ENCODE data around the gene IL12RB2. TPM values are rescaled to one million over a fixed set of nuclear protein-coding genes. Genes with fewer than 3 reads are reported as not detected.

IL12RB2 gene
- total and polyA plus RNA-seq, 7 donors = 0.13 to 9.5 (median 3.3) TPM

DNA sequence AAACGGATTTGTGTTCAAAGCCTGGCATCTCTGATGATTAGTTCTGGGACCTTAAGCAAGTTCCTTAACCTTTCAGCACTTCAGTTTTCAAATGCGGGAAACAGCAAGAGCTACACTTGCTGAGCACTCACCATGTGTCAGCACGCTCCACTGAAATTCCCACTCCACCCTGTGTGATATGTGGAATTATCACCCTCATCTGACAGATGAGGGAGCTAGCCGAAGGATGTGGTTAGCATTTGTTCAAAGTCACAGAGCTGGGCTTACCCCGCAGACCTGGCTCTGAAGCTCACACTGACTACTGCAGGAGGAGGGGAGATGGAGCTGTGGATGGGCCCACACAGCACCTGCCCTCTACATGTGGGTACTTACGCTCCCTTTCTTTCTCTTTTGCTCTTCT is 29.1 kb downstream of the IL12RB2 start:
- Histone ChIP-seq H3K36me3 (ENCODE audit: insufficient read depth in 1 of 2, low read depth in 1 of 2) (no peaks in the 10 kb centered on the region), H3K4me1 (peaks cover 14% of the 10 kb centered on the region), H3K27me3 (ENCODE audit: insufficient read depth in 3 of 3, low read length in 2 of 3) (no peaks in the 10 kb centered on the region), H3K9me3 (no peaks in the 10 kb centered on the region), H3K4me3 (no peak overlapping the region), H3K27ac (no peak overlapping the region)
- intact Hi-C loops (cut with DNase I) = no loop called here
- ATAC-seq (no peak), DNase-seq (no peak)
- WGBS, 3 donors = 73 to 78% (median 73%) methylated on average over 6 of the region's 6 CpGs
- TF ChIP-seq, protein P1, sequence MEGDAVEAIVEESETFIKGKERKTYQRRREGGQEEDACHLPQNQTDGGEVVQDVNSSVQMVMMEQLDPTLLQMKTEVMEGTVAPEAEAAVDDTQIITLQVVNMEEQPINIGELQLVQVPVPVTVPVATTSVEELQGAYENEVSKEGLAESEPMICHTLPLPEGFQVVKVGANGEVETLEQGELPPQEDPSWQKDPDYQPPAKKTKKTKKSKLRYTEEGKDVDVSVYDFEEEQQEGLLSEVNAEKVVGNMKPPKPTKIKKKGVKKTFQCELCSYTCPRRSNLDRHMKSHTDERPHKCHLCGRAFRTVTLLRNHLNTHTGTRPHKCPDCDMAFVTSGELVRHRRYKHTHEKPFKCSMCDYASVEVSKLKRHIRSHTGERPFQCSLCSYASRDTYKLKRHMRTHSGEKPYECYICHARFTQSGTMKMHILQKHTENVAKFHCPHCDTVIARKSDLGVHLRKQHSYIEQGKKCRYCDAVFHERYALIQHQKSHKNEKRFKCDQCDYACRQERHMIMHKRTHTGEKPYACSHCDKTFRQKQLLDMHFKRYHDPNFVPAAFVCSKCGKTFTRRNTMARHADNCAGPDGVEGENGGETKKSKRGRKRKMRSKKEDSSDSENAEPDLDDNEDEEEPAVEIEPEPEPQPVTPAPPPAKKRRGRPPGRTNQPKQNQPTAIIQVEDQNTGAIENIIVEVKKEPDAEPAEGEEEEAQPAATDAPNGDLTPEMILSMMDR (IDR thresholded peaks at IDR 0.05) = no peak

DNA sequence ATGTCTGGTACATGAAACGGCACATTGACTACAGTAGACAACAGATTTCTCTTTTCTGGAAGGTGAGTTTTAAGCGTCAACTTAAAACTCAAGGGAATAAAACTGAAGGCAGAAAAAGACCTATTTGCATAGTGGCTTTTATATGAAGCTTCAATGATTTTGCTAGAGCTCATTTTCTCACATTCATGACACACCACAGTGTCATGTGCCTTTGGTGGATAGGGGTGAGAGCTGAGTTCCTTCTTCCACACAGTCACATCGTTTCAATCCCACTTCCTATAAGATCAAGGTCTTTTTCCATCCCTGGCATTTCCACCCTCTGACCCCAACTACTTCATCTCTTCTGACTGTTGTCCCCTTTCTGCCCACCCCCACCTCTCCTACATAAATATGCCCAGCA is 31.0 kb downstream of the IL12RB2 start:
- intact Hi-C loops (cut with DNase I) = no loop called here
- no peaks in the 10 kb centered on the region for H3K9me3 ChIP-seq
- H3K27ac ChIP-seq = peak overlapping the region; percentile 87
- TF ChIP-seq, protein P1 (IDR thresholded peaks at IDR 0.05) = no peak
- no peak for DNase-seq
- H3K27me3 ChIP-seq (ENCODE audit: insufficient read depth in 3 of 3, low read length in 2 of 3) = no peaks in the 10 kb centered on the region
- WGBS, 3 donors = 73 to 88% (median 75%) methylated on average over 3 of the region's 3 CpGs
- no peak overlapping the region for H3K4me3 ChIP-seq
- no peaks in the 10 kb centered on the region for H3K36me3 ChIP-seq (ENCODE audit: insufficient read depth in 1 of 2, low read depth in 1 of 2)
- H3K4me1 ChIP-seq = peaks cover 14% of the 10 kb centered on the region
- no peak for ATAC-seq

DNA sequence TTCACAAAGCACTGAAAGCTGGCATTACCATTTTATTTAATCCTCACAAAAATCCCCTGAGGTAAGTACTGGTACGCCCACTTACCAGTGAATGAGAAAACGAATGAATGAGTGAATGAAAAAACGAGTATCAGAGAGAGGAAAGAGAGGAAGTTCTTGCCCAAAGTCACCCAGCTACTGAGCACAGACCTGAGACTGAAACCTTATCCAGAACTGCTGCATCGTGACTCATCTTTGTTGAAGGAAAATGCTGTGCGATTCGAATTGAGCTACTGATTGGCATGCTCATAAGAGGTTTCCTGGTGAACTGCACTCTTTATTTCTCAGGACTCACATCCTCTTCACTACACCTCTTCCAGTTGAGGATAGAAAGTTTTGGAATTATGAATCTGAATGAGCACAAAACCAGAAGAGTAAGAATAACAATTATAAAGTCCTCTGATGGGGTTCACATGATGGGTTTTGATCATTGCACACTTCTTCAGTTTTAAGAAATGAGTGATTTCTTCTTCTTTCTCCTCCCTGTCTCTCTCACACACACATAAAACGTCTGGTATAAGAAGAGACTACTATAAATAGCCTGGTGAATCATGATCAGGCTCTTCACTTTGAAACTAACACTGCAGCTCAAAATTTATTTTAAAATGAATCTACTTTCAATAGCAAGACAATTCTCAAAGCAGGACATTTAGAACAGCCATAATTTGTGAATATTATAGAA is 32.1 kb downstream of the IL12RB2 start:
- Histone ChIP-seq H3K36me3 (ENCODE audit: insufficient read depth in 1 of 2, low read depth in 1 of 2) (no peaks in the 10 kb centered on the region), H3K27me3 (ENCODE audit: insufficient read depth in 3 of 3, low read length in 2 of 3) (no peaks in the 10 kb centered on the region), H3K9me3 (no peaks in the 10 kb centered on the region), H3K4me3 (peak overlapping the region; percentile 37), H3K27ac (peak overlapping the region; percentile 87), H3K4me1 (peaks cover 14% of the 10 kb centered on the region)
- no peak for DNase-seq
- TF ChIP-seq, protein P1 (IDR thresholded peaks at IDR 0.05) = no peak
- WGBS, 3 donors = 24 to 43% (median 35%) methylated on average over 7 of the region's 7 CpGs
- ATAC-seq = peak; percentile 86 to 95 (median 92)
- intact Hi-C loops (cut with DNase I) = loop anchor here in 1 of 2 donors (10.0 kb wide), 1 partner anchor 105 kb away; no protein-coding TSS in a partner anchor

DNA sequence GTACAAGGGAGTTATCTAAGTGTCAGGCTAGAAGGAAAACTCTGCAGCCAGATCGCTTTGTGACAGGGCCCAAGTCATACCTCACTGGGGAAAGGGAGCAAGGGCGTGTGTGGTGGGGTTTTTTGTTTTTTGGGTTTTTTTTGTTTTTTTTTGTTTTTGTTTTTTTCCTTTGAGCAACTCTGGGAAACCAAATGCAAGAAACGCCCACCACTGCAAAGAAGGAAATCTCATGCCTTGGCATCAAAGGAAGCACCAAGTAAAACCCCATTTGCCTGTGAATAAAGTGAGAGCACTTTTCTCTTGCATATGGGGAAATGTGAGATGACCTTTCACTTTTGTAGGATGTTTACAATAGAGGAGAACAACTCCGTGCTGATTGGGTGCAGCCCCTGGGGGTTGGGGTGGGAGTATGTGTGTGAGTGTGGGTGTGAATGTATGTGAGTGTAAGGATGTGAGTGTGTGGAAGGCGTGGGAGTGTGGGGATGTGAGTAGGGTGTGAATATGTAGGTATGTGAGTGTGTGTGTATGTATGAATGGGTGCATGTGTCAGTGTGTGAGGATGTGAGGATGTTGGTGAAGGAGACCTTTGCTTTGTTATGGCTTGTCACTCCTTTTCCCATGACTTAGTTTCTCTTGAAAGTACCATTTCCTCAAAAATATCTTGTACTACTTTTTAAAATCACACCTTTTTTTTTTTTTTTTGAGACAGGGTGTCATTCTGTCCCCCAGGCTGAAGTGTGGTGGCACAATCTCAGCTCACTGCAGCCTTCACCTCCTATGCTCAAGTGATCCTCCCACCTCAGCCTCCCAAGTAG is 34.6 kb downstream of the IL12RB2 start:
- Histone ChIP-seq H3K27me3 (ENCODE audit: insufficient read depth in 3 of 3, low read length in 2 of 3) (no peaks in the 10 kb centered on the region), H3K27ac (no peak overlapping the region), H3K4me3 (no peak overlapping the region), H3K4me1 (peaks cover 14% of the 10 kb centered on the region), H3K9me3 (no peaks in the 10 kb centered on the region), H3K36me3 (ENCODE audit: insufficient read depth in 1 of 2, low read depth in 1 of 2) (no peaks in the 10 kb centered on the region)
- WGBS, 3 donors = 69 to 73% (median 71%) methylated on average over 5 of the region's 5 CpGs
- intact Hi-C loops (cut with DNase I) = loop anchor here in 1 of 2 donors (10.0 kb wide), 1 partner anchor 107 kb away; no protein-coding TSS in a partner anchor
- TF ChIP-seq, protein P1 (IDR thresholded peaks at IDR 0.05) = no peak
- ATAC-seq (no peak), DNase-seq (no peak)
